ENCODE data around the gene GDF9.

DNA sequence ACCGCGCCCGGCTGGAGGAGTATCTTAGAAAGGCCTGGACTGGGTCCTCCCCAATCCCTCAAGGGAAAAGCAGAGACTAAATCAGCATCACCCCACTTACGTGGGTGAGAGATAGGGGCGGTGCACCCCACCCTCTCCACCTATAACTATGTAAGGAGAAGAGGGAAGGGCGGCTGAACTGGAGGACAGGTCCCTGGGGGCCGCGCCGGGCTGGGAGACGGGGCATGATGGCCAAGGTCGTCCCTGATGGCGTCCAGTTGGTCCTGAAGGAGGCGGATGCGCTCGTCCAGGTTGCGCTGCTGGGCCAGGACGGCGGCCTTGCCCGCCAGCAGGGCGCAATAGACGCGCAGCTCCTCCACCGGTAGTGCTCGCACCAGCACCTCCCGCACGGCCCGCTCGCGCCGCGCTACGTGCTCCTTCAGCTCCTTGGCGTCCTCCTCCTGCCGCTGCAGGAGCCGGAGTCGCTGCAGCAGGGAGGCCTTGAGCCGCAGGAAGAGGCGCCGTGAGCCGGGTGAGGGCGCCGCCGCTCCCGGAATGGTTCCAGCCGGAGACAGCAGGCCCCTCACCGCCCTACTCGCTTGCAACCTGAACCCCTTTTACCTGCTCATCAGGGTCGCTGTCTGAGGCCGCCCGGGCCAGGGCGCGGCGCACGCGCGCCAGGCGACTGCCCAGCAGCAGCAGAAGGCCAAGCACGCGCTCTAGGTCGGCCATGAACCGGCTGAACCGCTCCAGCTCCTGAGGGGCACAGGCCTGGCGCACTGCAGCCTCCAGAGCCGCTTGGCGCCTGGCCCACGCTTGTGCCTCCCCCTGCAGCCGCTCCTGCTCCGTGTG, 43.4 kb downstream of the GDF9 start:
- TF ChIP-seq, protein P1, sequence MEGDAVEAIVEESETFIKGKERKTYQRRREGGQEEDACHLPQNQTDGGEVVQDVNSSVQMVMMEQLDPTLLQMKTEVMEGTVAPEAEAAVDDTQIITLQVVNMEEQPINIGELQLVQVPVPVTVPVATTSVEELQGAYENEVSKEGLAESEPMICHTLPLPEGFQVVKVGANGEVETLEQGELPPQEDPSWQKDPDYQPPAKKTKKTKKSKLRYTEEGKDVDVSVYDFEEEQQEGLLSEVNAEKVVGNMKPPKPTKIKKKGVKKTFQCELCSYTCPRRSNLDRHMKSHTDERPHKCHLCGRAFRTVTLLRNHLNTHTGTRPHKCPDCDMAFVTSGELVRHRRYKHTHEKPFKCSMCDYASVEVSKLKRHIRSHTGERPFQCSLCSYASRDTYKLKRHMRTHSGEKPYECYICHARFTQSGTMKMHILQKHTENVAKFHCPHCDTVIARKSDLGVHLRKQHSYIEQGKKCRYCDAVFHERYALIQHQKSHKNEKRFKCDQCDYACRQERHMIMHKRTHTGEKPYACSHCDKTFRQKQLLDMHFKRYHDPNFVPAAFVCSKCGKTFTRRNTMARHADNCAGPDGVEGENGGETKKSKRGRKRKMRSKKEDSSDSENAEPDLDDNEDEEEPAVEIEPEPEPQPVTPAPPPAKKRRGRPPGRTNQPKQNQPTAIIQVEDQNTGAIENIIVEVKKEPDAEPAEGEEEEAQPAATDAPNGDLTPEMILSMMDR (conservative IDR thresholded peaks at IDR 0.05; ENCODE audit: low read depth in 2 of 2) = peak in 1 of 2 experiments; percentile 45; a peak in 1 of 4 replicates
- TF ChIP-seq POLR2AphosphoS5 (IDR thresholded peaks at IDR 0.05; ENCODE audit: low read depth) = peak; percentile 71
- TF ChIP-seq EZH2 (IDR thresholded peaks at IDR 0.05; ENCODE audit: low read depth, unreplicated experiment) = no peak
- no peak for TF ChIP-seq REST (IDR thresholded peaks at IDR 0.05; ENCODE audit: unreplicated experiment)
- TF ChIP-seq JUNB (IDR thresholded peaks at IDR 0.05; ENCODE audit: unreplicated experiment) = no peak
- TF ChIP-seq NANOG (IDR thresholded peaks at IDR 0.05; ENCODE audit: borderline replicate concordance) = no peak
- no peak for TF ChIP-seq EZH2phosphoT487 (IDR thresholded peaks at IDR 0.05; ENCODE audit: unreplicated experiment)
- TF ChIP-seq ETS1 (IDR thresholded peaks at IDR 0.05) = no peak
- TF ChIP-seq CREB1 (CRISPR knock-in tag; IDR thresholded peaks at IDR 0.05; ENCODE audit: low read depth) = no peak; the same call in 1 of the 2 replicates
